Measurements from ENCODE around the gene PRSS50.
"Not testable (repeated sequence)": the region's sequence is repeated elsewhere in the genome, so short reads cannot be mapped to it uniquely, and the experiment has no call there.

PRSS50 gene

DNA sequence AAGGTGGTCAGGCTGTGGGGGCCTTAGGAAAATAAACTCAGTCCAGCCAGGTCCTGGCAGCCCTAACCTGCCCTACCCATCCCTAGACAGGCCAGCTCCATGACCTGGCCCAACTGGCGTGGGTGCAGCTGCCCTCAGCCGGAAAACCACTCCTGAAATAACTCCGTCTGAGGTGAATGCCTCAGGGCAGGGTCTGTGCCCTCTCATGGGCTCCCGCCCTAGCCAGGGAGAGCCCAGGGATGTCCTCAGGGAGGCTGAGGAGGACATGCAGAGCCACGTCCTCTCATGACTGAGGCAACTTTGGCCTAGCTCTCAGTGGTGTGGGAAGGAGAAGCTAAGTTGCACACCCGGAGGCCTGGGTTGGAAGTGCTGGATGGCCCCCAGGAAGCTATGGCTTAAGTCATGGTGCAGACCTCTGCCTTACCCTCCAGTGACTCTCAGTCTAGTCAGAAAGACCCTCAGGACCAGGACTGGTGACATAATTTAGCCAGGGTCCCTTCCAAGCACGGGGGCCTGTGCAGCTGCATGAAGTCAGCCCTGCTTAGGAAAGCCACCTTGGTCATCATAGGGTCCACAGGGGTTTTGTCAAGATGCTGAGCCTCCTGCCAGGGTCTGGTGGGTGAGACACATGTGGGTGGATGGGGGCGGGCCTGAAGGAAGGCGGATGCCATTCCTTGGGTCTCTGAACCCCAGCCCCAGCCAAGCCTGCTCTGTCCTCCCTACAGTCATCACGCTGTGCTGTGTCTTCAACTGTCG lies 9.1 kb downstream of the PRSS50 start:
- no peak for DNase-seq

GRCh38 chr3:46707601-46708011 lies 10.1 kb downstream of the PRSS50 start:
- DNase-seq, result no peak

DNA sequence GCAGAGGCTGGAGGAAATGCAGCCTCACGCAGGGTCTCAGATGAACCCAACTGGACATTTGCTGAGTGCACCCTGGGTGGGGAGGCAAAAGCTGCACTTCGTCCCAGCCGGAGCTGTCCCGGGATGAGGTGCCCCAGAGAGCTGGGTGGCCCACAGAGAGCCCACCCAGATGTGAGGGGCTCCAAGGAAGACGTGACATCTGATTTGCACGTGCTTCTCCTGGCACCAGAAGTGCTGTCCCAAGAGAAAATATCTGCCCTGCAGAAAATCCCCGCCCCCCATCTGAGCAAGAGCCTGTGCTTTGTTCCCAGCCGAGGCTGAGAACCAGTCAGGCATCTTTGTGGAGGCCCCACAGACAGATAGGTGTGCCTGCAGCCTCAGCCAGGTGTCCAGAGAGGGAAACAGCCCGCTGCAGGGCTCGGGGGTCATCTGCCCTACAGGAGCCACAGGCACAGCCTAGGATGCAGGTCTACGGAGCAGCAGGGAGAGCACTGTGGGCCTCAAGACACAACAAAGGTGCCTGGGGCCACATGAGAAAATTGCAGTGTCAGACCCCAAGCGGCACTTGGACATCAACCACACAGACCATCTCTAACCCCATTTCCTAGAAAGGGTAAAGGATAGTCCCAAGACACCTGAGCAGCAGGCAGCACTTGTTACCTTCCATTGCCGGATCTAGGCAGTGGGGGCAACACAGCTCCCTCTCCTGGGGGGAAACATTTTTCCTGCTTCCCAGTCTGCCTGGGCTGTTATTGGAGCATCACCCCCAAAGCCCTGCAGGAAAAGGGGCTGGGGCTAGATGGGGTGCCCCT lies 10.7 kb downstream of the PRSS50 start:
- DNase-seq, result no peak

DNA sequence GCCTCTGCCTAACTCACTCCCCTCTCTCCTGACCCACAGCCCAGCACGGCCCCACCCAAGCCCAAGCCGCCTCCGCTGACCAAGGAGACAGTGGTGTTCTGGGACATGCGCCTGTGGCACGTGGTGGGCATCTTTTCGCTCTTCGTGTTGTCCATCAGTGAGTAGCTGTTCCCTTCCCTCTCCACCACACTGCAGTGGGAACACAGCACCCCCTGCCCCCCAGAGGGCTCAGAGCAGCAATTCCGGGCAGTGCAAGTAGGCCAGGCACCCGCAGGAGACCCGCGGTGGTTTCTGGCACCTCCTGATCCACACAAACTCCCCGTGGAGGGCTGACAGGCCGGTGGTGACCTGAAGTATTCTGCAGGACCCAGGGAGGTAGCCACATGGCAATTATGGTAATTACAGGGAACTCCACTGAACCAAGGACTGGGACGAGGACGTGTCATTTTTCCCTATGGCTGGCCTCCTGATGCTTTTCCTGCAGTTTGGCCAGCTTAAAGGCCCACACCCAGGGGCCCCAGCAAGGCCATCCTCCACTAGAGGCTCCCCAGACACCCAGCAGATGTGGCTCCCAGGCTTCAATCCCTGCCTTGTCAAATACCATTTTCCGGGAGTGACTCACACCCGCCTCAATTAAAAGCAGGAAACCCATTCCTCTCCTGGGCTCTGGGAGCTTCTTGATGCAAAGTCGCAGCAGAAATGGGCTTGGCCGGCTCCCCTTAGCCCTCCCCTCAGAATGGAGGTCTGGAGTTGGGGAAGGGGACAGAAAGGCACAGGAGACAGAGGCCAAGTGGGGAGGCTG lies 11.7 kb downstream of the PRSS50 start:
- DNase-seq, result no peak

DNA sequence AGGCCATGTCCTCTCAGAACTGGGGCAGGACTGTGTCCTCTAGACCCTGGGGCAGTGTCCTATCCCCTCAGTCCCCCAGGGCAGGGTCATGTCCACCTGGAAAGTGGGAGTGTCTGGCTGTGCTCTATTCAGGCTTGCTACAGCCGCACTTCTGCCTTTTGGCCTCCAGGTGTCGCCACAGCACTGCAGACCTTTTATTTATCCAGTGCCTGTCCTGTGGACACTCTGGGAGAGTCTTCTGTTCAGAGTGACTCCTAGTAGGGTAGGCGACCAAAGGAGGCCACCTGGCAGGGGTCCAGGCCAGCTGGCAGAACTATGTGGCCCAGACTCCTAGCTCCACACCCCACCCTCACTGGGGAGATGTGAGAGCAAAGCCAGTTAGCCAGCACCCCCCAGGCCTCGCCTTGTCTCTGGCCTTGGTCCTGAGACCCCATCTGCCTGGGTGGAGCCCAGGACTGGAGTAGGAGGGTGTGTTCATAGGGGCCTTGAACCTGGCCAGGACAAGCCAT lies 12.6 kb downstream of the PRSS50 start:
- DNase-seq, result peak; percentile 34

- DNase-seq, result not testable (repeated sequence)
These were observed 13.3 kb downstream of the PRSS50 start for GRCh38 chr3:46704346-46704745.

- DNase-seq, result no peak
These were observed 14.6 kb downstream of the PRSS50 start for GRCh38 chr3:46703013-46703520.

- no peak for DNase-seq
These were observed 15.2 kb downstream of the PRSS50 start for GRCh38 chr3:46702246-46703012.

DNA sequence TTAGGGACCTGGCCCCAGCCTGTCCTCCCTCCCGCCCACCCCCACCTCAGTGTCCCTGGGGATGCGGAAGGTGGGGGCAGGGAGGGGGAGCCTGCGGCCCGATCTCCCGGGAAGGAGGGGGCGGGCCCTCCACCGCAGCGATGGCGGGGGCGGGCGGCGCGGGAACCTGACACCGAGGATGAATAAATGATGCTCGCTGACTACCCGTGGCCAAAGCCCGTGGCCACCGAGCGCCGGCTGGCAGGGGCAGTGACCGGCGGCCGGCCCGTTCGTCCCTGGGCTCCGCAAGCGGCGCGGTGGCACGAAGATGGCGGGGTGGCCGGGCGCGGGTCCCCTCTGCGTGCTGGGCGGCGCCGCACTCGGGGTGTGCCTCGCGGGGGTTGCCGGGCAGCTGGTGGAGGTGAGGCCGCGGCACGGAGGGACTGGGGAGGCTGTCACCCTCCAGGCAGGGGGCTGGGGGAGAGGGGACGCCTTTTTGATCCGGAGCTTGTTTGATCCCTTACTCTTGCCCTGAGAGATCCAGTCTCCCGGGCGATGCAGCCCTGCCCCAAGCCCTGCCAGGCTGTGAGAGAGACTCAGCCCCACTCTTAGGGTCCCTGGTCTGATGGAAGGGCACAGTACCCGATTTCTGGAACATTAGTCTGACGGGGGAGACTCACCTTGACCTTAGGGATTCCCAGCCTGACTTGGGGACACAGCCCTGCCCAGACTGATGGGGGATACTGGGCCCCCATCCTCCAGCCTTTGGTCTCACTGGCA lies 16.3 kb downstream of the PRSS50 start, which contains the start of gene TMIE:
Gene TMIE (plus strand): TSS at position 212 of the 759 bp plus-strand sequence. CDS start 96 bp downstream, at position 308.
- DNase-seq, result no peak

GRCh38 chr3:46700772-46701171 lies 16.9 kb downstream of the PRSS50 start:
- peak; percentile 57 for DNase-seq

- no peak for DNase-seq
These were observed 17.8 kb downstream of the PRSS50 start for GRCh38 chr3:46699676-46700523.

GRCh38 chr3:46695962-46696894 lies 21.4 kb downstream of the PRSS50 start:
- DNase-seq, result no peak

GRCh38 chr3:46695177-46695961 lies 22.3 kb downstream of the PRSS50 start:
- DNase-seq, result no peak

DNA sequence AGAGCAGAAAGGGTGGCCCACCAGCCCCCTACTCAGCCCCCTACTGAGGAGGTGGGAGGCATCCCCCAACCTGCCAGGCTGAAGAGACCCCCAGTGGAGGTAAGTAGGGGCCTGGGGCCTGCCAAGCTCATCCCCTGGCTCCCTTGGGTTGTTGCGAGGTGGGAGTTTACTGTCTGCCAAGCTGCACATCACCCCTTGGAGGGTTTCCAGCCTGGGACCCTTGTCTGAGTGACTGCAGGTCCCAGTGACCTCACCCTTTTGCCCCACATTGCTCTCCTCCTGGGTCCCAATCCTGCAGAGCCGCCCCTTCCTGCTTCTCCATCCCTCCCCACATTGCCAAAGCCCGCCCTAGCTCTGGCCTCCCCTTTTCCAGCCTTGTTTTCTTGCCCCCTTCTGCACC lies 23.1 kb downstream of the PRSS50 start:
- DNase-seq, result no peak

GRCh38 chr3:46693892-46694226 lies 23.8 kb downstream of the PRSS50 start:
- no peak for DNase-seq

GRCh38 chr3:46693038-46693891 lies 24.4 kb downstream of the PRSS50 start, which contains the start of gene ALS2CL:
ALS2CL (minus strand) TSS chr3:46693679; CDS start chr3:46689440, 4,239 bp downstream.
- DNase-seq, result no peak

GRCh38 chr3:46692566-46692990 lies 25.1 kb downstream of the PRSS50 start:
- no peak for DNase-seq

Data from NCI-H748 treated with DMSO at 0.1 percent for 48 hours (cell line).